ENCODE measurements around the gene SCAMP3.

Gene SCAMP3

GRCh38 chr1:155254228-155254713, 7.9 kb downstream of the SCAMP3 start:
- DNase-seq (ENCODE audit: extremely low spot score): no peak
- TF ChIP-seq CTCF (IDR thresholded peaks at IDR 0.05; ENCODE audit: control extremely low read depth, extremely low read depth, low read depth, missing control alignments): no peak
- ChIA-PET POLR2A (interaction anchor here (0.5 kb wide), 1 partner anchor 38 kb away, joined by 3 read pairs; no protein-coding TSS in a partner anchor), CTCF (interaction anchor here (5.4 kb wide), 1 partner anchor 14 kb away, joined by 154 read pairs; the partner anchor contains the start of gene CLK2)

DNA sequence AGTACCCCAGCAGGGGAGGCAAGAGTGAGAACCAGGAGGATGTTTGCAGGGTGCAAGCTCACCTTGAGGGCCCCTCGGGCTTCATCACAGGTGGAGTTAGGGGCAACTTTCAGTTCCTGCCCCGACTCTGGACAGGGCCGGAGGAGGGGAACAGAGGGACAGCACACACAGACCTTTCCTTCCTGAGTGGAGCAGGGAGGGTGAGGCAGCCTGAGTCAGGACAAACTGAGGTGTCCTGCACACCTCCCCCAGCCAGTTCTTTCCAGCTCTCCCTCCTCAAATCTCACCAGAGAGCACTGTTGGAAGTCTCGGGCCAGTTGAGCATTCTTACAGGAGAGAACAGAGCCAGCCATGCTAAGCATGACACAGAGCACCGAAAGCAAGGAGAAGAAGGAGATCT, 8.4 kb downstream of the SCAMP3 start:
- CTCF ChIA-PET: interaction anchor here (5.4 to 9.8 kb wide), 2 partner anchors 15 to 71 kb away, joined by 150 to 154 read pairs; partner anchors contain the start of genes CLK2 and RUSC1
- POLR2A ChIA-PET: no interaction called here
- TF ChIP-seq CTCF (IDR thresholded peaks at IDR 0.05; ENCODE audit: control extremely low read depth, extremely low read depth, low read depth, missing control alignments): no peak
- no peak for DNase-seq (ENCODE audit: extremely low spot score)

- ChIA-PET CTCF (interaction anchor here (5.4 to 9.8 kb wide), 3 partner anchors 15 to 340 kb away, joined by 88 to 154 read pairs (median 150); partner anchors contain the start of genes CLK2 and RUSC1), POLR2A (no interaction called here)
- TF ChIP-seq CTCF (IDR thresholded peaks at IDR 0.05; ENCODE audit: control extremely low read depth, extremely low read depth, low read depth, missing control alignments): no peak
- no peak for DNase-seq (ENCODE audit: extremely low spot score)
Observed at GRCh38 chr1:155253208-155253607, 9.0 kb downstream of the SCAMP3 start.

GRCh38 chr1:155251566-155251965, 10.6 kb downstream of the SCAMP3 start:
- DNase-seq (ENCODE audit: extremely low spot score): no peak
- no peak for TF ChIP-seq CTCF (IDR thresholded peaks at IDR 0.05; ENCODE audit: control extremely low read depth, extremely low read depth, low read depth, missing control alignments)
- POLR2A ChIA-PET: interaction anchor here (0.5 to 2.7 kb wide), 4 partner anchors 10 to 733 kb away, joined by 3 to 11 read pairs (median 6); partner anchors contain the start of genes CHRNB2 and SCAMP3
- CTCF ChIA-PET: interaction anchor here (0.6 to 9.8 kb wide), 62 partner anchors 9 to 815 kb away, joined by 3 to 154 read pairs (median 6); partner anchors contain the start of genes ASH1L, CLK2, FDPS and HCN3

- DNase-seq (ENCODE audit: extremely low spot score): peak; percentile 96
- CTCF ChIA-PET: interaction anchor here (0.6 to 9.8 kb wide), 93 partner anchors 10 to 815 kb away, joined by 3 to 154 read pairs (median 5); partner anchors contain the start of genes ASH1L, CLK2, FDPS and HCN3
- TF ChIP-seq CTCF (IDR thresholded peaks at IDR 0.05; ENCODE audit: control extremely low read depth, extremely low read depth, low read depth, missing control alignments): peak; percentile 100
- POLR2A ChIA-PET: interaction anchor here (0.5 to 2.7 kb wide), 4 partner anchors 9 to 734 kb away, joined by 3 to 11 read pairs (median 6); partner anchors contain the start of genes CHRNB2 and SCAMP3
Observed at GRCh38 chr1:155250633-155251449, 11.3 kb downstream of the SCAMP3 start.

- no peak for DNase-seq (ENCODE audit: extremely low spot score)
- CTCF ChIA-PET: interaction anchor here (0.6 to 9.8 kb wide), 68 partner anchors 9 to 816 kb away, joined by 3 to 154 read pairs (median 6); partner anchors contain the start of genes CLK2, FDPS, HCN3 and KRTCAP2
Observed at GRCh38 chr1:155250246-155250632, 11.9 kb downstream of the SCAMP3 start.

More at GRCh38 chr1:155250246-155250632, 11.9 kb downstream of the SCAMP3 start:
- POLR2A ChIA-PET: interaction anchor here (0.5 to 2.7 kb wide), 4 partner anchors 9 to 1034 kb away, joined by 3 to 11 read pairs (median 3); partner anchors contain the start of gene SCAMP3
- TF ChIP-seq CTCF (IDR thresholded peaks at IDR 0.05; ENCODE audit: control extremely low read depth, extremely low read depth, low read depth, missing control alignments): no peak
